ENCODE measurements around the gene BCR.
"Not testable (repeated sequence)": the region's sequence is repeated elsewhere in the genome, so short reads cannot be mapped to it uniquely, and the experiment has no call there.

Gene BCR

GRCh38 chr22:23301591-23301990 is 121.3 kb downstream of the BCR start:
- TF ChIP-seq CTCF (IDR thresholded peaks at IDR 0.05; ENCODE audit: insufficient read depth, low read depth, low read length, missing control alignments) = no peak
- no peak for DNase-seq (ENCODE audit: low read depth)
- H3K4me3 ChIP-seq (ENCODE audit: low read length) = no peak overlapping the region

GRCh38 chr22:23302171-23303002 is 122.1 kb downstream of the BCR start:
- no peak for TF ChIP-seq CTCF (IDR thresholded peaks at IDR 0.05; ENCODE audit: insufficient read depth, low read depth, low read length, missing control alignments)
- no peak overlapping the region for H3K4me3 ChIP-seq (ENCODE audit: low read length)
- DNase-seq (ENCODE audit: low read depth) = no peak

- peak; percentile 70 for DNase-seq (ENCODE audit: low read depth)
- TF ChIP-seq CTCF (IDR thresholded peaks at IDR 0.05; ENCODE audit: insufficient read depth, low read depth, low read length, missing control alignments) = no peak
- H3K4me3 ChIP-seq (ENCODE audit: low read length) = no peak overlapping the region
Observed at GRCh38 chr22:23305321-23305910, 125.1 kb downstream of the BCR start.

- H3K4me3 ChIP-seq (ENCODE audit: low read length) = no peak overlapping the region
- DNase-seq (ENCODE audit: low read depth) = peak; percentile 68
- TF ChIP-seq CTCF (IDR thresholded peaks at IDR 0.05; ENCODE audit: insufficient read depth, low read depth, low read length, missing control alignments) = no peak
Observed at GRCh38 chr22:23305922-23306374, 125.6 kb downstream of the BCR start.

GRCh38 chr22:23306438-23306921 is 126.2 kb downstream of the BCR start:
- no peak for TF ChIP-seq CTCF (IDR thresholded peaks at IDR 0.05; ENCODE audit: insufficient read depth, low read depth, low read length, missing control alignments)
- peak; percentile 69 for DNase-seq (ENCODE audit: low read depth)
- no peak overlapping the region for H3K4me3 ChIP-seq (ENCODE audit: low read length)

GRCh38 chr22:23306926-23307325 is 126.6 kb downstream of the BCR start:
- no peak for DNase-seq (ENCODE audit: low read depth)
- H3K4me3 ChIP-seq (ENCODE audit: low read length) = no peak overlapping the region
- TF ChIP-seq CTCF (IDR thresholded peaks at IDR 0.05; ENCODE audit: insufficient read depth, low read depth, low read length, missing control alignments) = no peak

- not testable (repeated sequence) for DNase-seq (ENCODE audit: low read depth); H3K4me3 ChIP-seq (ENCODE audit: low read length)
Observed at GRCh38 chr22:23307511-23307910, 127.2 kb downstream of the BCR start.

GRCh38 chr22:23309261-23309660 is 129.0 kb downstream of the BCR start:
- not testable (repeated sequence) for H3K4me3 ChIP-seq (ENCODE audit: low read length)

GRCh38 chr22:23310443-23311097 is 130.3 kb downstream of the BCR start:
- not testable (repeated sequence) for H3K4me3 ChIP-seq (ENCODE audit: low read length); DNase-seq (ENCODE audit: low read depth)

More at GRCh38 chr22:23309261-23309660, 129.0 kb downstream of the BCR start:
- not testable (repeated sequence) for DNase-seq (ENCODE audit: low read depth)

- H3K4me3 ChIP-seq (ENCODE audit: low read length); DNase-seq (ENCODE audit: low read depth): not testable (repeated sequence)
Observed at GRCh38 chr22:23311635-23312420, 131.5 kb downstream of the BCR start.

All from epithelial cell of esophagus (primary cell).